ENCODE data around the gene DFFA.

DFFA gene

DNA sequence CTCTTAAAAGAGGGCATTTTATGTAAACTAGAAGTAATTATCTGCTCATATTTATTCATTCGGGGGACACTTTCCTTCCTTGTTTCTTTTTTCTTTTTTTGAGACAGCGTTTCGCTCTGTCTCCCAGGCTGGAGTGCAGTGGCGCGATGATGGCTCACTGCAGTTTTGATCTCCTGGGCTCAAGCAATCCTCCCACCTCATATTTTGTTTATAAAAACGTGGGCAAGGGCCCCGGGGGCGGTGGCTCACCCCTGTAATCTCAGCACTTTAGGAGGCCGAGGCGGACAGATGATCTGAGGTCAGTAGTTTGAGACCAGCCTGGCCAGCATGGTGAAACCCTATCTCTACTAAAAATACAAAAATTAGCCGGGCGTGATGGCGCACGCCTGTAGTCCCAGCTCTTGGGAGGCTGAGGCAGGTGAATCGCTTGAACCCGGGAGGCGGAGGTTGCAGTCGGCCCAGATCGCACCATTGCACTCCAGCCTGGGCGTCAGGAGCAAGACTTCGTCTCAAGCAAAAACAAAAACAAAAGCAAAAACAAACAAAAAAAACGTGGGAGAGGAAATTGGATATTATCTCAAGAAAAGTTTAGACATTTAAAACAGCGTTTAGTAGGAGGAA, 926 bp upstream of the DFFA start:
- H3K4me2 ChIP-seq (ENCODE audit: low read depth, low read length, poor library complexity, severe bottlenecking) = peak overlapping the region; percentile 80
- peak overlapping the region; percentile 90 for H2AFZ ChIP-seq (ENCODE audit: low read depth, low read length, severe bottlenecking)
- peak overlapping the region; percentile 73 for H3K9ac ChIP-seq (ENCODE audit: low read length)
- H3K79me2 ChIP-seq (ENCODE audit: insufficient read depth, low read length) = peaks cover 52% of the 10 kb centered on the region
- no peaks in the 10 kb centered on the region for H3K9me2 ChIP-seq (replicated peaks; ENCODE audit: insufficient read depth, low read length)
- H3K4me3 ChIP-seq (ENCODE audit: insufficient read depth, low read length, poor library complexity, severe bottlenecking) = peak overlapping the region; percentile 98
- no peak for TF ChIP-seq CTCF (IDR thresholded peaks at IDR 0.05; ENCODE audit: insufficient read depth, low read length, poor library complexity, severe bottlenecking)
- TF ChIP-seq EZH2phosphoT487 (conservative IDR thresholded peaks at IDR 0.05; ENCODE audit: low read length) = no peak
- no peaks in the 10 kb centered on the region for H4K20me1 ChIP-seq (ENCODE audit: low read depth, low read length)
- H3K36me3 ChIP-seq (ENCODE audit: low read length) = peaks cover 2% of the 10 kb centered on the region; the same call in 1 of the 2 replicates
- H3K9me3 ChIP-seq (ENCODE audit: insufficient read depth, low read length) = no peaks in the 10 kb centered on the region
- H3F3A ChIP-seq (ENCODE audit: insufficient read depth) = peaks cover 18% of the 10 kb centered on the region
- peak overlapping the region; percentile 96 for H3K27ac ChIP-seq (ENCODE audit: low read depth, low read length)
- H3K27me3 ChIP-seq (ENCODE audit: low read length) = no peaks in the 10 kb centered on the region

DNA sequence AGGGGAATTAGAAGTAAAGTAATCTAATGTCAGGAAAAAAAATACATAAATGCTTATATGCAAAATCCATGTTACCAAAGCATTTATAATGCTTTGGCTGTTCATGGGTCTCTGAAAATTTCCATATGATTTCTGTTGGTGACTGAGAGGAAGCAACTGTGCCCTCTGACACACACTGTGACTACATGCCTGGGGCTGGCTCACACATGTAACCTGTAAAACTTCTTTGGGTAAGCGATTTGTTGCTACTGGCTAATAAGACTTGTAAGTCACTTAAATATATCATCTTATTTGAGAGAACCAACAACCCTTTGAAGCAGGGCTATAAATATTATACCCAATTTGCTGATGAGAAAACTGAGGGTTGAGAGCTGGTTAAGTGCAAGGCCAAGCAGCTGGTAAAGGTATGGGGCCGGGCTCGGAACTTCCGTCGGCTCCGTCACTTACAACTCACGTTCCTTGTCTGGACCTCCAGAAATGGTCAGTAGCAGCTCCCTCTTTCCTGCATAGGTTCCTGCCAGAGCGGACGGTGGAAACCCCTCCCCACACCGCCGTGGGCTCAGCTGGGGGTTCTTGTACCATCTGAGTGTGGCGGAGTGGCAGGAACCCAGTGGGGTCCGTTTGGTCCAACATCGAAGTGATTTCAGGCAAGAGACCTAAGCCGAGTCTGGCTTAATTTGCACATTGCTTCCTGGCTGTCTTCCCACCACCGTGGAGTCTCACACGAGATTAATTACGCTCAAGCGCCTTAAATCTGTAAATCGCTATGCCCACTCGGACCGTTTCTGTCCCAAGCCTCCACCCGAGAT, 714 bp downstream of the DFFA start:
- Histone ChIP-seq H3K9me3 (ENCODE audit: insufficient read depth, low read length) (no peaks in the 10 kb centered on the region), H4K20me1 (ENCODE audit: low read depth, low read length) (no peaks in the 10 kb centered on the region), H3K9me2 (replicated peaks; ENCODE audit: insufficient read depth, low read length) (no peaks in the 10 kb centered on the region), H3K36me3 (ENCODE audit: low read length) (peaks cover 4% of the 10 kb centered on the region; the same call in 1 of the 2 replicates), H3K27me3 (ENCODE audit: low read length) (no peaks in the 10 kb centered on the region), H3K4me2 (ENCODE audit: low read depth, low read length, poor library complexity, severe bottlenecking) (peak overlapping the region; percentile 80), H3K4me3 (ENCODE audit: insufficient read depth, low read length, poor library complexity, severe bottlenecking) (peak overlapping the region; percentile 75), H3K79me2 (ENCODE audit: insufficient read depth, low read length) (peaks cover 37% of the 10 kb centered on the region), H3K9ac (ENCODE audit: low read length) (peak overlapping the region; percentile 73), H2AFZ (ENCODE audit: low read depth, low read length, severe bottlenecking) (peak overlapping the region; percentile 62), H3F3A (ENCODE audit: insufficient read depth) (peaks cover 18% of the 10 kb centered on the region), H3K27ac (ENCODE audit: low read depth, low read length) (peak overlapping the region; percentile 96)
- TF ChIP-seq EZH2phosphoT487 (conservative IDR thresholded peaks at IDR 0.05; ENCODE audit: low read length) (no peak), CTCF (IDR thresholded peaks at IDR 0.05; ENCODE audit: insufficient read depth, low read length, poor library complexity, severe bottlenecking) (no peak)

- no peaks in the 10 kb centered on the region for H3K9me3 ChIP-seq (ENCODE audit: insufficient read depth, low read length)
- H3K9me2 ChIP-seq (replicated peaks; ENCODE audit: insufficient read depth, low read length) = no peaks in the 10 kb centered on the region
- peaks cover 22% of the 10 kb centered on the region for H3K79me2 ChIP-seq (ENCODE audit: insufficient read depth, low read length)
- H4K20me1 ChIP-seq (ENCODE audit: low read depth, low read length) = no peaks in the 10 kb centered on the region
- no peaks in the 10 kb centered on the region for H3K27me3 ChIP-seq (ENCODE audit: low read length)
- no peak overlapping the region for H3K4me3 ChIP-seq (ENCODE audit: insufficient read depth, low read length, poor library complexity, severe bottlenecking)
- no peak overlapping the region for H3K27ac ChIP-seq (ENCODE audit: low read depth, low read length)
- H3F3A ChIP-seq (ENCODE audit: insufficient read depth) = peaks cover 18% of the 10 kb centered on the region
- H3K4me2 ChIP-seq (ENCODE audit: low read depth, low read length, poor library complexity, severe bottlenecking) = no peak overlapping the region
- peaks cover 4% of the 10 kb centered on the region; the same call in 1 of the 2 replicates for H3K36me3 ChIP-seq (ENCODE audit: low read length)
- H2AFZ ChIP-seq (ENCODE audit: low read depth, low read length, severe bottlenecking) = no peak overlapping the region
- TF ChIP-seq CTCF (IDR thresholded peaks at IDR 0.05; ENCODE audit: insufficient read depth, low read length, poor library complexity, severe bottlenecking) = no peak
- no peak for TF ChIP-seq EZH2phosphoT487 (conservative IDR thresholded peaks at IDR 0.05; ENCODE audit: low read length)
- H3K9ac ChIP-seq (ENCODE audit: low read length) = no peak overlapping the region
Observed at GRCh38 chr1:10470043-10470442, 2.3 kb downstream of the DFFA start.

Measured in SU-DHL-6 (cell line).